ENCODE data around the gene LTBP4.

GRCh38 chr19:40585241-40585981, 15.8 kb upstream of the LTBP4 start:
- TF ChIP-seq POLR2A (IDR thresholded peaks at IDR 0.05): no peak
- TF ChIP-seq CTCF (IDR thresholded peaks at IDR 0.05): no peak
